Measurements from ENCODE around the gene ASB4. TPM values are rescaled to one million over a fixed set of nuclear protein-coding genes. Genes with fewer than 3 reads are reported as not detected.
"Not testable (repeated sequence)": the region's sequence is repeated elsewhere in the genome, so short reads cannot be mapped to it uniquely, and the experiment has no call there.

The ASB4 gene, protein sequence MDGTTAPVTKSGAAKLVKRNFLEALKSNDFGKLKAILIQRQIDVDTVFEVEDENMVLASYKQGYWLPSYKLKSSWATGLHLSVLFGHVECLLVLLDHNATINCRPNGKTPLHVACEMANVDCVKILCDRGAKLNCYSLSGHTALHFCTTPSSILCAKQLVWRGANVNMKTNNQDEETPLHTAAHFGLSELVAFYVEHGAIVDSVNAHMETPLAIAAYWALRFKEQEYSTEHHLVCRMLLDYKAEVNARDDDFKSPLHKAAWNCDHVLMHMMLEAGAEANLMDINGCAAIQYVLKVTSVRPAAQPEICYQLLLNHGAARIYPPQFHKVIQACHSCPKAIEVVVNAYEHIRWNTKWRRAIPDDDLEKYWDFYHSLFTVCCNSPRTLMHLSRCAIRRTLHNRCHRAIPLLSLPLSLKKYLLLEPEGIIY
- total RNA-seq = 0.09 TPM

GRCh38 chr7:95485391-95486123 lies at the start of gene ASB4:
Gene ASB4 (plus strand): TSS chr7:95485943. CDS start chr7:95485972, 29 bp downstream.
- no peak for DNase-seq (ENCODE audit: low spot score)

GRCh38 chr7:95436407-95436806 lies 49.3 kb upstream of the ASB4 start:
- no peak for DNase-seq (ENCODE audit: low spot score)

- DNase-seq (ENCODE audit: low spot score) = no peak
These were observed 45.2 kb upstream of the ASB4 start for GRCh38 chr7:95440394-95441038.

- DNase-seq (ENCODE audit: low spot score) = peak; percentile 17
These were observed 44.5 kb upstream of the ASB4 start for GRCh38 chr7:95441042-95441823.

DNA sequence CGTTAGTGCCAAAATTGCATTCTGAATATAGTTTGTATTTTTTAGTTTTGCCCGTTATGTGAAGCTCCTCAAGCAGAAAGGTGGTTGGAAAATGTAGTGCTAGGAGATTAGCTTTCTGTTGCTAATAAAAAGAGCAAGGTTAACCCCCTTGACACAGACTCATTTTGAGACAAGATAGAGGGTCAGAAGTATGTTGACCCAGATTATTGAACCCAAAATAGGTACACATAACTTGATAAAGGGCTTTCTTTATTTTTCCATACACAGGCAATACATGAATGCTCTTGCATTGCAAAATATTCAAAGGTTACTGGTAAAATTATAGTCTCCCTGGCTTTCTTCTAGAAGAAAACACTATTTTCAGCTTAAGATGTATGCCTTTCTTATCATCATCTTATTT lies 40.9 kb upstream of the ASB4 start:
- no peak for DNase-seq (ENCODE audit: low spot score)

DNA sequence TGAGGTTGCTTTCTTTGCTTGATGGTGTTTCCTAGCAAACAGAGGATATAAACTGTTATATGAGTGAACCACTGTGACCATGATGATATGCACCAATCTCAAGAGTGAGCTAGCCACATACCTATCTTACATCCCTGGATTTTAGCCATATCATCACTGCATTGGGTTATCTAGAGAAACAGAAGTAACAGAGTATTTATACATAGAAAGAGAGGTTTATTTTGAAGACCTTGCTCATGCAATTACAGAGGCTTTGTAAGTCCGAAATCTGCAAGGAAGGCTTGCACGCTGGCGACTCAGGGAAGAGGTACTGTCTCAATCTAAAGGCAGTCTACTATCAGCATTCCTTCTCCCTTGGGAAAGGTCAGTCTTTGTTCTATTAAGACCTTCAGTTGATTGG lies 39.1 kb upstream of the ASB4 start:
- no peak for DNase-seq (ENCODE audit: low spot score)

DNA sequence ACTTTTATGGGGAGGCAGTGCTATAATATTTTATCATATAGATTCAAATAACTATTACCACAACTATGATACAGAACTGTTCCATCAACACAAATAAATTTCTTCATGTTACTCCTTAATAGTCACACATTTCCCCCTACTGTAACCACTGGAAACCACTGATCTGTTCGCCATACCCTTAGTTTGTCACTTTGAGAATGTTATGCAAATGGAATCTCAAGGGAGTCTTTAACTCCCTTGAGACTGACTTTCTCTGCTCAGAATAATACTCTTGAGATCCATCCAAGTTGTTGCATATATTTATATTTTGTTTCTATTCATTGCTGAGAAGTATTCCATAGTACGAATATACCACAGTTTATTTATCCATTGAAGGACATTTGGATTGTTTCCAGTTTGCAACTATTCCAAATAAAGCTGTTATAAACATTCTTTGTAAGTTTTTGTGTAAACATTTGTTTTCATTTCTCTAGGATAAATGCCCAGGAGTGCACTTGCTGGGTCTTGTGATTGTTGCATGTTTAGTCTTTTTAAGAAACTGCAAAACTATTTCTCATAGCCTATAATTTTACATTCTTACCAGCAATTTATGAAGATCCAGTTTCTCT lies 31.2 kb upstream of the ASB4 start:
- no peak for DNase-seq (ENCODE audit: low spot score)

DNA sequence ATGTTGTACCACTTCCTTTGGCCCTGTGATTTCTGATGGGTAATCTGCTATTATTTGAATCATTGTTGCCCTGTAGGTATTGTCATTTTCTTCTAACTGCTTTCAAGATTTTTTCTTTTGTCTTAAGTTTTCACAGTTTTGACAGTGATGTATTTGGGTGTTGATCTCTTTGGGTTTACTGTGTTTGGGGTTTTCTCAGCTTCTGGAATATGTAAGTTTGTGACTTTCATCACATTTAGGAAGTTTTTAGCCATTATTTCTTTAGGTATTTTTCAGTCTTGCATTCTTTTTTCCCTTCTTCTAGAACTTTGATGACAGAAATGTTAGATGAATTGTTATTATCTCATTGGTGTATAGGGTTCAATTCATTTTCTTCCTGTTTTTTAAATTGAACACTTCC lies 27.8 kb upstream of the ASB4 start:
- DNase-seq (ENCODE audit: low spot score) = no peak

DNA sequence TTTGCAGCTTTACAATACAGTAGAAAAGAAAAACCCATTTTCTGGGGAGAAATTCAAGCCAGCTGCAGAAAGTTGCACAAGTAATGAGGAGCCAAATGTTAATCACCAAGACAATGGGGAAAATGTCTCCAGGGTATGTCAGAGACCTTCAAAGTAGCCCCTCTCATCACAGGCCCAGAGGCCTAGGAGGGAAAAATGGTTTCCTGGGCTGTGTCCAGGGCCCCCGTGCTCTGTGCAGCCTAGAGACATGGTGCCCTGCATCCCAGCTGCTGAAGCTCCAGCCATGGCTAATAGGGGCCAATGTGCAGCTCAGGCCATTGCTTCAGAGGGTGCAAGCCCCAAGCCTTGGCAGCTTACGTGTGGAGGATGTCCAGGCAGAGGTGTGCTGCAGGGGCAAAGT lies 25.1 kb upstream of the ASB4 start:
- DNase-seq (ENCODE audit: low spot score) = not testable (repeated sequence)

DNA sequence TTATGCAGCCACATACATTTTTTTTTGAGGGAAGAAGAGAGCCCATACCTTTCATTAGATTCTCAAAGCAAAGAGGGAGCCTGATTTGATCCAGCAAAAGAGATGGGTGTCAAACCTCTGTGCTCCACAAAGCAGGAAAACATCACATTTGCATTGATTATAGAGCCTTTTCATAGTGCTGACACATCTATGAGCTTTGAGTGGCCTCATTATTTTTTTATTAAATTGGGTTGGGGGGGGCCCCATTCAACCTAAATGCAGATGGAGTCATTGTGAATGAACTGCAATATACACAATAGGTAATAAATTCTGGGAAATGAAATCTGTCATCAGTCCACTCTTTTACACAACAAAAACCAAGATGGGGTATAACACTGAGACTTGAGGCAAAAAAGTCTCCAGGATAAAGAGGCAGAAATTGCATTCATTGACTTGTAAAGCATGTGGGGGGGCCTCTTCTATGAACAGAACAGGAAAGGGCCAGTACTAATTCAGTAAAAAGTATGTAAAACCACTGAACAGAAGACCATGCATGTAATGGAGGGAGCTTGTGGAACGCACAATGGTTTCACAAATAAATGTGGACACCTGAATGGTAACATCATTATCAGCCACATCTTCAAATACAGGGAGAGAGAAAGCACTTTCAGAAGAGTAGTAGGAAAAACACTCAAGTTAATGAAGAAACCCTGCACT lies 17.7 kb upstream of the ASB4 start:
- DNase-seq (ENCODE audit: low spot score) = no peak

DNA sequence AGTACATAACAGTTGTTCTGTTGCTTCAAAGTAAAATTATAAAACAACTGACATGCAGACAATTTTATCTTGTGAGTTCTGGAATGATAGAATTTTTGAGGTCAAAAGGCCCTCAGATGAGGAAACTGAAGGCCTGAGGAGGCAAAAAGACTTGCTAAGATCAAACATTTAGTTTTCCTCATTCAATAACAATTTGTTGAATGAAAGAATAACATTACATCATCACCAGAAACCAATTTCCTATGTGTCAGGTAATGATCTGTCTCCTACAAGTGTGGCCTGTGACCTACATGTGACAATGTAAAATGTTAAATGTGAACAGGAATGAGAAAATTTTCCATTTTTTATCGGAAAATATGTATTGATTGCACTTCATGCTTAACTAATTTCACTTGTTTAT lies 16.6 kb upstream of the ASB4 start:
- no peak for DNase-seq (ENCODE audit: low spot score)

DNA sequence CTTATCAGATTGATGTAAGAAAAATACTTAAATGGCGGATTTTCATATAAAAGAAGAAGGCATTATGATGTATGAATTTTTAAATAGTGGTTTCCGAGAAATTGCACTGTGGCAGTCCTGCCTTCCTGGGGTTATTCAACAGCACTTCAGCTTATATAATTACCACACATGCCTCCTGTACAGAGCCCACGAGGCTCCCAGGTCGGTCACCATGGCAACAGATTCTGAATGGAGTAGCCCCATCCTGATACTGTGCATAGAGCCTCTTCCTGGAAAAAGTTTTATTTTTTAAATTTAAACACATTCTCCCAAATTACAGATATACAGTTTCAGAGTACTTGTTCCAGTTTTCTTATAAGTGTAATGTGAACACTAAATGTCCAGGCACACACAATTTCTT lies 15.9 kb upstream of the ASB4 start:
- DNase-seq (ENCODE audit: low spot score) = no peak

DNA sequence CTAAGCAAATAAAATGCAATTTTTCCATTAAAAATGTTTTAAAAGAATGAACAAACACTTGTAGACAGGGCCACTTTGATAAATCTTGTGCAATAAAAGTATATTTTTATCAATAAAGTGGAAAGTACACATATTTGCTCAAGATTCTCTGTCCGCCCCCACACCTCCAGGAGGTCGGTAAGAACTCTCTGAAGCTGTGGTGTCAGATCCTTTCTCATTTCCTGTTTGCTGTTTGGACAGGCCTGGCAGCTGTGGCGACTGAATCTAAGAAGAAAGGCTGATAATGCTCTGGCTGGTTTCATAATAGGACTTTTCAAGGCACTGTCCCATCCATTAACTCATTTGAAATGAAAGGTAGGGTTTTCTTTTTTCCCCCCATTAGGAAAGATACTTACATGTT lies 15.3 kb upstream of the ASB4 start:
- DNase-seq (ENCODE audit: low spot score) = no peak

DNA sequence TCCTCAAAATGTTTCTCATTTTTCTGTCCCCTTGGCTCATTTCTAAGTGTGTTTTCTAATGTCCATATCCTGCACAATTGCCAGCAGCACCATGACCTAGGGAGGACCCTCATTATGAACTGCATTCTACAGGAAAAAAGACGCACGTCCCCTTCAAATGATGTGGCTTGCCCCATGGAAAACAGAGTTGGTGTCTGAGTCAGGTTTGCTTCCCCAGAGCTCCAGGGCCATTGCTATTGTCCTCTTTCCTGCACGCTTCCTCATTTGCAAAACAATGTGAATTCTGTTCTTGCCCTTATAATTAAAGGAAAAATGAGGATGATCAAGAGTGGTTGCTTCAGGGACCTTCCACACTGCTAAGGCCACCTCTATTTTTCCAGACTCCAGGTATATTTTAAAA lies 14.7 kb upstream of the ASB4 start:
- DNase-seq (ENCODE audit: low spot score) = no peak

DNA sequence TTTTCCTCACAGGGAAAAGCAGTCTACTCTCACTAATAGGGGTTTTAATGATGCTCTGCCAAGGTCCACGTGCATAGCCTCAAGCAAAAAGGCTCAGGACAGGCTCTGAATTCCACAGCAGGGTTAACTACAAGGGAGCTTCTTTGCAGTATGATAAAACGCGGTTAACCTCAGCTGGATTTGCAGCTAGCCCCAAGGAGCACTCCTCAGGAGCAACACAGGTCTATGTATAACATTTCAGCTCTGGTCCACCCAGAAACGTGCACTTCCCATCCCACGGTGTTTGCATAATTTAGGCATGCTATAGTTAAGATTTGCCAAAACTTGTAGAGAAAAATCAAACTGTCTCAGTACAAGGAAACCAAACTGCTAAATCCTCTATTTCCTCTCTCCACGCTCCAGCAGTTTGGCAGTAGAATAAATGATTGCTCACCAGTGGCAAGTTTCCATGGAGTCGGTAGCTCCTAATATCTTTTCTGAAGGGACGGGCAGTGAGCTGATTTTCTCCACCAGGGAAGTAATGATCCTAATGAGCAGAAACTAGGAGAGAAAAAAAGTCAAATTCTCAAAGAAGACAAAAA lies 13.1 kb upstream of the ASB4 start:
- no peak for DNase-seq (ENCODE audit: low spot score)

DNA sequence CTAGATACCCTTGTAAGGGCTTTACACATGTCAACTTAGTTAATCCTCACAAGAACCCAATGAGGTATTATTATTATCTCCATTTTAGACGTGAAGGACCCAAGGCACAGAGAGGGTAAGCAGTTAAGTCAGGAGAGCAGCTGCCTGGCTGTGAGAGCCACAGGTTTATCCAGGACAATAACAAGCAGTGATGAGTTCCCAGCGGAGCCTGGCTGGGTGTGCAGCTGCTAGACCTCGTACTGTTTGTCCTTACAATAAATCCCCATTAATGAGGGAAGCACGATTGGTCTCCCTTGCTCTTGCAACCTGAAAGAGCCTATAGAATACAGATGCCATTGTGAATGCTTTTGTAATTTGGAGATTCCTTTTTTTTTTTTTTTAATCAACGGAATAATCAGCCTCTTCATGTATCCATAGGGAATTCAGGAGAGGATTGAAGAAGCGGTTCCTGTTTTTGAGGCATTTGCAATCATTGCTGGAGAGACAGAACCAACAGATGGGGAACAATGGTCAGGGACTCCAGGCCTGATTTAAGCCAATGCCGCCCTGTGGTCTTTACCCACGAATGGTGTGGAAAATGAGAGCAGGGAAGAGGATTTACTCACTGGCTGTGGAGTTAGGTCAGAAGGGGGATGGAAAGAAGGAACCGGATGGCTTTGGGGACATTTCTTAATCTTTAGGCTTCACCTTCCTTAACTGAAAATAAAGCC lies 12.3 kb upstream of the ASB4 start:
- no peak for DNase-seq (ENCODE audit: low spot score)

GRCh38 chr7:95476072-95476847 lies 9.5 kb upstream of the ASB4 start:
- DNase-seq (ENCODE audit: low spot score) = no peak

DNA sequence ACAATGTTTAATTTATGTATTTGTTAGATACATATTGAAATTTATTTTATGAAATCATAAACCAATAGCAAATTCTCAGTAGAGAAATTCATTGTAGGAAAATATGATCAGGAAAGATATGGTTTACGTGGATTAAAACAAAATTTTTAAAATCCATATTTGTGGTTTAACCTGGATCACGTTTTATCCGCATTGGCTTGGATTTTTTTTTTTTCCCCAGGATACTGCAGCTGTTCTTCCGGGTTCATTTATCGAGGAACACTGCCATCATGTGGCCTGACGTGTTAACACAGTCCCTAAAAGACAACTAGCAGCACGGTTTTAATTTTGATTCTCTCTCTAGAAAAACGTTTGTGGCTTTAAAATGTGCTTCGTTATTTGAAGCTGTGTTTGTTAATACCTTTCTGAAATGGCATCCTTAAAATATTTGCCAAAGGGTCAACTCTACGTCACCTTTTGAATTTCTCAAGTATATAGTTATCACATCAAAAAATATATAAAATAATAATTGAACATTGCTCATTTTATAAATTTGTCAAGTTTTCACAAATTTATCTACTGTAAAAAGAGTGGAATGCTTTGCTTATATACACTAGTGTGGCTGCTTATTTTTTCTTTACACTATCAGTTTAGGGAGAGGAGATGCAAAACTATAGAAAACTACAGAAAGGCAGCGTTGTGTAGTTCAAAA lies 8.7 kb upstream of the ASB4 start:
- DNase-seq (ENCODE audit: low spot score) = peak; percentile 69
